Keratinocyte (primary cell): ENCODE results near the gene AGRN. TPM values are rescaled to one million over a fixed set of nuclear protein-coding genes. Genes with fewer than 3 reads are reported as not detected.

ENCODE experiments used
- DNase-seq: peaks from one replicate; pipeline ENCODE4 v3.0.0-alpha.2; 2011; ENCODE audit warnings: low read depth, missing footprints, low spot score
- FAIRE-seq: peaks from 2 replicates; lab custom pipeline; 2011; peaks lifted over from hg19 to GRCh38; lab: Jason Lieb, UNC
- H2AFZ ChIP-seq: 2 replicates; pipeline ENCODE4 v1.6.0; 2012; ENCODE audit warnings: low read length, control low read depth, inconsistent platforms; ENCODE audit not compliant: control insufficient read depth
- H3K27ac ChIP-seq: 2 replicates; pipeline ENCODE4 v1.5.1; 2011; ENCODE audit warnings: low read length; ENCODE audit not compliant: control insufficient read depth, insufficient read depth
- H3K27me3 ChIP-seq: 3 replicates; pipeline ENCODE4 v1.6.0; 2011; ENCODE audit warnings: low read length; ENCODE audit not compliant: control insufficient read depth, insufficient read depth; ENCODE audit errors: extremely low read depth
- H3K36me3 ChIP-seq, 2 experiments: 2 replicates in 1 of 2; 3 replicates in 1 of 2; pipeline ENCODE4 v1.5.1; 2011; ENCODE audit warnings: low read length in 2 of 2, mild to moderate bottlenecking in 1 of 2; ENCODE audit not compliant: control insufficient read depth in 2 of 2, insufficient read depth in 2 of 2; ENCODE audit errors: extremely low read depth in 1 of 2
- H3K4me1 ChIP-seq: 3 replicates; pipeline ENCODE4 v1.5.1; 2011; ENCODE audit warnings: low read length; ENCODE audit not compliant: control insufficient read depth, insufficient read depth; ENCODE audit errors: extremely low read depth
- H3K4me2 ChIP-seq: 3 replicates; pipeline ENCODE4 v1.6.0; 2011; ENCODE audit warnings: low read depth, low read length; ENCODE audit not compliant: control insufficient read depth, insufficient read depth; ENCODE audit errors: extremely low read depth
- H3K4me3 ChIP-seq, 3 experiments: fragments of 200-600 bp in 1 of 3; sonication (generic) in 1 of 3; 2 replicates in 2 of 3; 3 replicates in 1 of 3; pipeline ENCODE4 v1.5.1; 2011 to 2016; ENCODE audit warnings: low read length in 3 of 3, mild to moderate bottlenecking in 3 of 3, control low read depth in 2 of 3, inconsistent platforms in 1 of 3, low read depth in 1 of 3, mixed read lengths in 1 of 3, mixed run types in 1 of 3, moderate library complexity in 1 of 3; ENCODE audit not compliant: control insufficient read depth in 2 of 3, insufficient read depth in 2 of 3; ENCODE audit errors: extremely low read depth in 1 of 3
- H3K79me2 ChIP-seq: 2 replicates; pipeline ENCODE4 v1.6.0; 2012; ENCODE audit warnings: low read length; ENCODE audit not compliant: control insufficient read depth, insufficient read depth
- H3K9ac ChIP-seq: 3 replicates; pipeline ENCODE4 v1.6.0; 2011; ENCODE audit warnings: low read length; ENCODE audit not compliant: control insufficient read depth, insufficient read depth; ENCODE audit errors: extremely low read depth
- H3K9me1 ChIP-seq: 3 replicates; pipeline ENCODE4 v1.6.0; 2011; ENCODE audit warnings: low read length; ENCODE audit not compliant: control insufficient read depth, insufficient read depth; ENCODE audit errors: extremely low read depth
- H3K9me3 ChIP-seq: 2 replicates; pipeline ENCODE4 v1.5.1; 2012; ENCODE audit warnings: low read depth, low read length; ENCODE audit not compliant: control insufficient read depth
- H4K20me1 ChIP-seq: 3 replicates; pipeline ENCODE4 v1.6.0; 2011; ENCODE audit warnings: low read length; ENCODE audit not compliant: control insufficient read depth, insufficient read depth; ENCODE audit errors: extremely low read depth
- CTCF ChIP-seq, 3 experiments: IDR thresholded peaks in 1 of 3; conservative IDR thresholded peaks in 1 of 3; optimal IDR thresholded peaks in 1 of 3; 2 replicates in 2 of 3; 3 replicates in 1 of 3; pipeline versions ENCODE3 to v1.5.1; 2011; ENCODE audit warnings: low read length in 3 of 3, mild to moderate bottlenecking in 3 of 3, moderate library complexity in 2 of 3, control low read depth in 1 of 3, inconsistent platforms in 1 of 3; ENCODE audit not compliant: insufficient read depth in 2 of 3; ENCODE audit errors: extremely low read depth in 1 of 3
- EZH2 ChIP-seq: IDR thresholded peaks from one replicate; pipeline ENCODE4 v1.6.1; 2012; ENCODE audit warnings: inconsistent platforms, mild to moderate bottlenecking, low read length, moderate library complexity
- dilution Hi-C: fragments of 300-500 bp; cut with MboI; formaldehyde crosslinking; loops from one replicate; pipeline ENCODE4 v1.7.0; 2020; ENCODE audit warnings: low sequenced_read_pairs; ENCODE audit not compliant: extremely low pct_ligation_motif_present
- polyA plus RNA-seq, 5 experiments: library from polyadenylated mRNA; depleted of rRNA in 3 of 5; stranded (reverse) in 3 of 5; stranded (forward) in 1 of 5; unstranded in 1 of 5; fragments of >200 nt; gene quantifications; 1 replicate in 1 of 5; 2 replicates in 3 of 5; 3 replicates in 1 of 5; pipeline versions ENCODE4 v1.2.1 to v1.2.3, GENCODE V29; 2011 to 2012; ENCODE audit warnings: missing spikeins in 2 of 5, low read depth in 1 of 5, low replicate concordance in 1 of 5

AGRN gene
- polyA plus RNA-seq, 1 donor (not counting 4 experiments of a cell fraction or from before 2014, with no cell fraction given), result 72.4 TPM

GRCh38 chr1:1051127-1051810 is 31.3 kb downstream of the AGRN start:
- Histone ChIP-seq H4K20me1 (peaks cover 21% of the 10 kb centered on the region), H3K27ac (no peak overlapping the region), H2AFZ (no peak overlapping the region), H3K9me3 (no peaks in the 10 kb centered on the region), H3K36me3 (peaks cover 44 to 51% of the 10 kb centered on the region in 2 experiments), H3K27me3 (no peaks in the 10 kb centered on the region), H3K4me3 (no peak overlapping the region), H3K9me1 (no peaks in the 10 kb centered on the region), H3K4me2 (no peak overlapping the region), H3K9ac (no peak overlapping the region), H3K4me1 (no peaks in the 10 kb centered on the region), H3K79me2 (no peaks in the 10 kb centered on the region)
- dilution Hi-C loops, result no loop called here
- FAIRE-seq (no peak), DNase-seq (no peak)
- TF ChIP-seq EZH2 (no peak), CTCF (optimal IDR thresholded peaks at IDR 0.05 in 1 of 3, IDR thresholded peaks at IDR 0.05 in 1 of 3, conservative IDR thresholded peaks at IDR 0.05 in 1 of 3; ENCODE audit: extremely low read depth in 1 of 3, insufficient read depth in 2 of 3, low read length in 3 of 3) (no peak)

- FAIRE-seq, result no peak
- TF ChIP-seq EZH2 (no peak), CTCF (optimal IDR thresholded peaks at IDR 0.05 in 1 of 3, IDR thresholded peaks at IDR 0.05 in 1 of 3, conservative IDR thresholded peaks at IDR 0.05 in 1 of 3; ENCODE audit: extremely low read depth in 1 of 3, insufficient read depth in 2 of 3, low read length in 3 of 3) (no peak)
- Histone ChIP-seq H3K9me1 (no peaks in the 10 kb centered on the region), H3K27me3 (no peaks in the 10 kb centered on the region), H3K4me1 (no peaks in the 10 kb centered on the region), H4K20me1 (peaks cover 28% of the 10 kb centered on the region), H3K4me3 (no peak overlapping the region), H2AFZ (no peak overlapping the region), H3K9me3 (no peaks in the 10 kb centered on the region), H3K4me2 (no peak overlapping the region), H3K36me3 (peaks cover 39 to 43% of the 10 kb centered on the region in 2 experiments), H3K27ac (no peak overlapping the region), H3K79me2 (no peaks in the 10 kb centered on the region), H3K9ac (no peak overlapping the region)
- dilution Hi-C loops, result no loop called here
- DNase-seq, result no peak
Measured at GRCh38 chr1:1052003-1052840, 32.3 kb downstream of the AGRN start.
